Measurements from ENCODE around the gene TGFBRAP1.

Gene TGFBRAP1

DNA sequence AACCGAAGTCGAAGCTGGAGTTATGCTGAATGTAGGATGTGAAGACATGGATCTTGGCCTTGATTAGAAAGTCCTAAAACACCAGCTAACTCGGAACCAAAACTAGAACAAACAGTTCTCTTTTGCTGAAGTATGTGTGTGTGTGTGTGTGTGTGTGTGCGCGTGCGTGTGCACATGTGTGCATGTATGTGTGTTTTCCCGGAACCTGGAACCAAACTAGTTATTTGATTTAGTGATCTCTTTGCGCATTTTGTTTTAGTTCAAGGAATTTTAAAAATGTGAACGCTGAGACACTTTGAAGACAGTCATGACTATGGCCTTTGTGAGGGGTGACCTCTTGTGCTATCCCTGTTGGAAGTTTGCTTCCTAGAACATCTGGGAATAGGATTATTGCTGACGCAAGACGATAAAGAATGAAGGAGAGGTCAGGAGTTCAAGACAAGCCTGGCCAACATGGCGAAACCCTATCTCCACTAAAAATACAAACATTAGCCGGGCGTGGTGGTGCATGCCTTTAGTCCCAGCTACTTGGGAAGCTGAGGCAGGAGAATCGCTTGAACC, 45.5 kb upstream of the TGFBRAP1 start:
- no peak for DNase-seq (ENCODE audit: low read depth in 1 of 2, low spot score in 1 of 2)
- Histone ChIP-seq H3K27ac (replicated peaks) (no peak overlapping the region), H3K4me3 (replicated peaks; ENCODE audit: insufficient read depth, low read length) (no peak overlapping the region), H3K27me3 (ENCODE audit: insufficient read depth, poor library complexity, severe bottlenecking) (peaks cover 4% of the 10 kb centered on the region)
- TF ChIP-seq GABPA (IDR thresholded peaks at IDR 0.05; ENCODE audit: low read depth): no peak
- TF ChIP-seq POLR2AphosphoS5 (IDR thresholded peaks at IDR 0.05; ENCODE audit: low read depth): no peak
- TF ChIP-seq CTCF (IDR thresholded peaks at IDR 0.05; ENCODE audit: insufficient read depth, low read length): no peak
- no peak for TF ChIP-seq SPI1 (IDR thresholded peaks at IDR 0.05; ENCODE audit: borderline replicate concordance, low read depth)
- no peak for TF ChIP-seq REST (IDR thresholded peaks at IDR 0.05; ENCODE audit: insufficient replicate concordance, low read depth)

DNA sequence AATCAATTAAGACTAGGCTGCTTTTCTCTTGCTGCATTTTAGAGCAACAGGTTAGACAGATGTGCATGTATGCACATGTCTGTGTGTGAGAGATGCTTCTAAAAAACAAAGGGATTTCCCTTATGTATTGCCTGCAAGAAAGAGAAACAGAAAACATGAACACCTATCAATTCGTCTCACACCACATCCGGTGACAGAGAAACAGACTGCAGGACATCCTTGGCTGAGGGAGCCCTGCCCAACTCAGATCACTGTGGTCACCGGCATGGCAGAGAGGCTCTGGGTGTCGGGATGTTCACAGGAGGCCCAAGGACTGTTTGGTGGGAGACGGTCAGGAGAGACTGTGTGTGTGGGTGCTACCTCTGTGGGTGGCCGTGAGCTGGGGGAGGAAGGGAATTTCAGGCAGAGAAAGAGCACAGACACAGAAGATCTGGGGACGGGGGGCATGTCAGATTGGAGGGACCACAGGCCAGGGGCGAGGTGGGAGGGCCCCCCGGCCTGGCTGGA, 44.4 kb upstream of the TGFBRAP1 start:
- no peak overlapping the region for H3K4me3 ChIP-seq (replicated peaks; ENCODE audit: insufficient read depth, low read length)
- TF ChIP-seq POLR2AphosphoS5 (IDR thresholded peaks at IDR 0.05; ENCODE audit: low read depth) (no peak), REST (IDR thresholded peaks at IDR 0.05; ENCODE audit: insufficient replicate concordance, low read depth) (no peak), SPI1 (IDR thresholded peaks at IDR 0.05; ENCODE audit: borderline replicate concordance, low read depth) (no peak)
- no peak for DNase-seq (ENCODE audit: low read depth in 1 of 2, low spot score in 1 of 2)
- H3K27ac ChIP-seq (replicated peaks): no peak overlapping the region
- peaks cover 4% of the 10 kb centered on the region for H3K27me3 ChIP-seq (ENCODE audit: insufficient read depth, poor library complexity, severe bottlenecking)

DNA sequence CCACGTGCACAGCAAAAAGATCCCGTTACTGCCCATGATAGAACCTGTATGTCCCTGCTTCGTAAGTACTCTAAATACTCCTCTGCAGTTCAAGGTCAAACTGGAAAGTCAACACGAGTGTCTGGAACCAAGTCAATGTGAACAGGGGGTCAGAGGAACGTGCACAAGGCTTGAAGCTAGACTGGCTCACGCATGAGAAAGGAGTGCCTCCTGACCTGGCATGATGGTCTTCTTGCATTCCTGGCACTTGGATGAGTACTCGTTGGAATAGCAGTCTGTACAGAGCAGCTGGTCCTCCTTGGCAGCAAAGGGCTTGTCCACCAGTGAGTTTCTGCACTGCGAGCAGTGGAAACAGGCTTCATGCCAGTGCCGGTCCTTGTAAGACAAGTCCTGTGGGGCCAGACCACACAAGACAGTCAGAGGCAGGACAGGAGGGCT, 43.8 kb upstream of the TGFBRAP1 start:
- H3K27ac ChIP-seq (replicated peaks): no peak overlapping the region
- no peak overlapping the region for H3K4me3 ChIP-seq (replicated peaks; ENCODE audit: insufficient read depth, low read length)
- DNase-seq (ENCODE audit: low read depth in 1 of 2, low spot score in 1 of 2): no peak
- TF ChIP-seq REST (IDR thresholded peaks at IDR 0.05; ENCODE audit: insufficient replicate concordance, low read depth) (no peak), POLR2AphosphoS5 (IDR thresholded peaks at IDR 0.05; ENCODE audit: low read depth) (no peak), GABPA (IDR thresholded peaks at IDR 0.05; ENCODE audit: low read depth) (no peak), SPI1 (IDR thresholded peaks at IDR 0.05; ENCODE audit: borderline replicate concordance, low read depth) (no peak), CTCF (IDR thresholded peaks at IDR 0.05; ENCODE audit: insufficient read depth, low read length) (no peak)
- peaks cover 4% of the 10 kb centered on the region for H3K27me3 ChIP-seq (ENCODE audit: insufficient read depth, poor library complexity, severe bottlenecking)
